Measurements from ENCODE around the gene SUGP2. TPM values are rescaled to one million over a fixed set of nuclear protein-coding genes. Genes with fewer than 3 reads are reported as not detected.
A peak's percentile ranks its signal among the peaks of the same experiment; 100 is the strongest.

The SUGP2 gene
- total RNA-seq, 1 experiment from 2014 or later, result 112 TPM

- H3K4me3 ChIP-seq (ENCODE audit: low read depth in 2 of 2, low read length in 2 of 2), result no peak overlapping the region
- no peaks in the 10 kb centered on the region for H3K9me3 ChIP-seq (ENCODE audit: control insufficient read depth, insufficient read depth, low read depth, low read length)
- ChIA-PET POLR2A (no interaction called here), CTCF (no interaction called here)
- no peaks in the 10 kb centered on the region for H3K27me3 ChIP-seq (ENCODE audit: control insufficient read depth, insufficient read depth, low read length)
- no peak for TF ChIP-seq TCF7L2 (IDR thresholded peaks at IDR 0.05; ENCODE audit: low read depth, low read length)
- DNase-seq (ENCODE audit: low read depth, low spot score), result no peak
- in situ Hi-C loops (cut with HindIII; ENCODE audit: low pct_unique_long_range_greater_than_20kb, low sequenced_read_pairs), result no loop called here
- intact Hi-C loops (cut with micrococcal nuclease; ENCODE audit: unreplicated experiment), result no loop called here
- H3K36me3 ChIP-seq (ENCODE audit: control insufficient read depth, insufficient read depth, low read length), result peaks cover 2% of the 10 kb centered on the region
- no peak overlapping the region for H3K27ac ChIP-seq (ENCODE audit: low read length)
- BruUV-seq (replicated peaks), result no TSS peak
- ATAC-seq, result no peak
- no peaks in the 10 kb centered on the region for H3K4me1 ChIP-seq (ENCODE audit: control insufficient read depth, insufficient read depth, low read length)
Observed at GRCh38 chr19:18996351-18996750, 37.0 kb downstream of the SUGP2 start.

GRCh38 chr19:18995804-18996241, 37.5 kb downstream of the SUGP2 start:
- Histone ChIP-seq H3K27ac (ENCODE audit: low read length) (no peak overlapping the region), H3K4me1 (ENCODE audit: control insufficient read depth, insufficient read depth, low read length) (no peaks in the 10 kb centered on the region), H3K9me3 (ENCODE audit: control insufficient read depth, insufficient read depth, low read depth, low read length) (no peaks in the 10 kb centered on the region), H3K36me3 (ENCODE audit: control insufficient read depth, insufficient read depth, low read length) (no peaks in the 10 kb centered on the region; the same call in none of the 2 replicates), H3K27me3 (ENCODE audit: control insufficient read depth, insufficient read depth, low read length) (no peaks in the 10 kb centered on the region), H3K4me3 (ENCODE audit: low read depth in 2 of 2, low read length in 2 of 2) (no peak overlapping the region)
- ChIA-PET POLR2A (no interaction called here), CTCF (no interaction called here)
- peak; percentile 70 for ATAC-seq
- no peak for DNase-seq (ENCODE audit: low read depth, low spot score)
- intact Hi-C loops (cut with micrococcal nuclease; ENCODE audit: unreplicated experiment) (no loop called here), in situ Hi-C loops (cut with HindIII; ENCODE audit: low pct_unique_long_range_greater_than_20kb, low sequenced_read_pairs) (no loop called here)
- no TSS peak for BruUV-seq (replicated peaks)
- TF ChIP-seq TCF7L2 (IDR thresholded peaks at IDR 0.05; ENCODE audit: low read depth, low read length) (no peak), CTCF (IDR thresholded peaks at IDR 0.05) (peak; percentile 54)

GRCh38 chr19:18993115-18993514, 40.2 kb downstream of the SUGP2 start:
- ChIA-PET CTCF (no interaction called here), POLR2A (interaction anchor here (0.6 kb wide), 1 partner anchor 43 kb away, joined by 6 read pairs; no protein-coding TSS in a partner anchor)
- DNase-seq (ENCODE audit: low read depth, low spot score) (no peak), ATAC-seq (no peak)
- H3K27me3 ChIP-seq (ENCODE audit: control insufficient read depth, insufficient read depth, low read length), result no peaks in the 10 kb centered on the region
- no peaks in the 10 kb centered on the region for H3K9me3 ChIP-seq (ENCODE audit: control insufficient read depth, insufficient read depth, low read depth, low read length)
- H3K4me1 ChIP-seq (ENCODE audit: control insufficient read depth, insufficient read depth, low read length), result no peaks in the 10 kb centered on the region
- in situ Hi-C loops (cut with HindIII; ENCODE audit: low pct_unique_long_range_greater_than_20kb, low sequenced_read_pairs) (no loop called here), intact Hi-C loops (cut with micrococcal nuclease; ENCODE audit: unreplicated experiment) (no loop called here)
- no peak overlapping the region for H3K4me3 ChIP-seq (ENCODE audit: low read depth in 2 of 2, low read length in 2 of 2)
- no peak overlapping the region for H3K27ac ChIP-seq (ENCODE audit: low read length)
- no TSS peak for BruUV-seq (replicated peaks)
- TF ChIP-seq TCF7L2 (IDR thresholded peaks at IDR 0.05; ENCODE audit: low read depth, low read length) (no peak), POLR2AphosphoS5 (IDR thresholded peaks at IDR 0.05; ENCODE audit: low read depth, low read length) (no peak), CTCF (IDR thresholded peaks at IDR 0.05) (no peak), SIN3A (IDR thresholded peaks at IDR 0.05; ENCODE audit: borderline replicate concordance, insufficient read depth, low read depth, low read length) (no peak), REST (IDR thresholded peaks at IDR 0.05; ENCODE audit: insufficient read depth in 1 of 2, low read depth in 2 of 2, low read length in 1 of 2) (no peak)
- no peaks in the 10 kb centered on the region; the same call in none of the 2 replicates for H3K36me3 ChIP-seq (ENCODE audit: control insufficient read depth, insufficient read depth, low read length)
